Right hindlimb (tissue), 1 donor: Measurements from ENCODE around the gene SHISAL1.

ENCODE experiments used
- DNase-seq: peaks from one replicate; pipeline ENCODE4 v3.0.0-alpha.2; 2018

SHISAL1 gene

DNA sequence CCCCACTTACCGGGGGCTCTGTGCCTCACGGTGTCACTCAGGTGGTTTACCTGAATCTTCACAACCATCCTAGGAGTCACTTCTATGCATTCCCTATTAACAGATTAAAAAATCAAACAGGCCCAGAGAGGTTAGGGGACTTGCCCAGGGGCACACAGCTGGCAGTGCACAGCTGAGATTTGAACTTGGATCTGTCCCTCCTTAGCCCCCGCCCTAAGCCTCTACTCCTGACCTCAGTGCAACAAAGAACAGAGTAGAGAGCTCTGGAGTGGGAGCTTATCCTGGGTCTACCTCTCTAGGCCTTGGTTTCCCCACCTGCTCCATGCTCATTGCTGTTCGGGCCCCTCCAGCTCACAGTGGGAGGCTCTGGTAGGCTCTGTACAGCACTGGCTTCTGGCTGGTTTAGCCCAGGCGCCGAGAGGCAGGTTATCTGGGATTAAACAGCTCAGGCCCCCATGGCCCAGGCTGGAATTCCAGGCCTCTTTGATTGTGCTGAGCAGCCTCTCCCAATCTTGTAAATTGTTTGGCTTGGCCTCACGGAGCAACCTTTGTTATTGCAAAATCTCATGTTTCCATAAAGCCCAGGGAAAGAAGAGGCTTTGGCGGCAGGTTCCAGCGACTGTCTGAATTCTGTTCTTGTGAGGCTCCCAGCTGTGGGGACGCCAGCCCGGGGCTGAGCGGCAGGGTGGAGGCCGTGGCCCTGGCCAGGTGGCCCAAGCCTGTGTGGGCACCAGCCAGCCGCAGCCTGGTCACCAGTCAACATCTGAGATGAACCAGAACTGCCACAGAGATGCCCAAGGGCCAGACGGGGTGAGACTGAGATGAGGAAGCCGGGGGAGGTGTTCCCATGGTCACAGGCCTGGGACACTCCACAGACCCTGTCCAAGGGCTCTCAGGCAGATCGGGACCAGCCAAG, 28.9 kb upstream of the SHISAL1 start:
- DNase-seq = peak; percentile 59

DNA sequence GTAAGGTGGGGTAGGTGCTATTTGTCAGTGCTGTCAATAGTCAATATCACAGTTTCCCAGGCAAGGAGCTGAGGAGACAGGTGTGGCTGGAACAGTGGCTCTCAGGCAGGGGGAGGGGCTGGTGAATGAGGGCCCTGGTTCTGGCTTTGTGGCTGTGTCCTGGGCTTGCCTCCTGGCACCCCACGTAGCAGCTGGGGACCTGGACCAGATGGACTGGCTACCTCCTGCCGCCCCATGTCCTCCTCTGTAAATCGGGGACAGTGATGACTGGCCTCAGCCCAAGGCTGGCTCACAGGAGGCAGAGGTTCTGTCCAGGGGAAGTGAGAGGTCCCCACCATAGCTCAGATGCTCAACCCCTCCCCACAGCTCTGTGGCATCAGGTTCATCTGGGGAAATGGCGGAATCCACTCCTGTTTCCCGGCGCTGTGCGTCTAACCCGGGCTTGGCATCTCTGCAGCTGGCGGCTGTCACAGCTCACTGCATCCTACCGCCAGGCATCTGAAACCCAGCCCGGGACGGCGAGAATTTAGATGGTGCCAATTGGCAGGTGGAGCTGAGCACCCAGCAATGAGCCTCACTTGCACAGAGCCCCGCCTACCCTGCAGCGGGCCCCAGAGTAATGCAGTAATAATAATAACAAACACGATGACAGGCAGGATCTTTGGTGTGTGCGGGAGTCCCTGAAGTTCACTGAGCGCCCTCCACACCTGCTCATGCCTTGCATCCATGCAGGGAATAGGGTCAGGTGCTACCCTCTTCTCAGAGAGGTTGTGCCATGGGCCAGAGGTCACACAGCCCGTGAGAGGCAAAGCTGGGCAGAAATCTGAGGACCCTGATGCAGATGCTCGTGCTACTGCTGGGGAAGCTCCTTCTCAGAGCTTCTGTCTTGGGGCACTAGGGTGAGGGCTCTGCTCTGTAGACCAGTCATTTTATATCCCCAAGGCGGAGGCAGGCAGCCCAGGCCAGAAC, 27.8 kb upstream of the SHISAL1 start:
- DNase-seq = no peak

DNA sequence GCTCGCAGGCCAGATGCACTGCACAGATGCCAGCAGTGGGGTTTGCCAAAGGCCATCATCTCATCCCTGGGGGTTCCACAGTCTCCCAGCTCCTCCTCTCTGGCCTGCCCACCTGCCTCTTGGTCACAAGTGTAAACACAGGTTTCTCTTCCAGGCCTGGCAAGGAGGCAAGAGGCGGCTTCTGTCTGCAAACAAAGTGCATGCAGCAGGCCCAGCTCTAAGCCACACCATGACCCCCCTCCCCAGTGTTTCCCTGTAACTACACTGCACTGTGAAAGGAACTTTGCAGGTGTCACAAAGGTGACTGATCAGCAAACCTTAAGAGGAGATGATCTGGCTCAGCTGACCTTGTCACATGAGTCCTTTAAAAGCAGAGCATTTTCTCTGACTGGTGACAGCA, 26.2 kb upstream of the SHISAL1 start:
- DNase-seq = no peak

DNA sequence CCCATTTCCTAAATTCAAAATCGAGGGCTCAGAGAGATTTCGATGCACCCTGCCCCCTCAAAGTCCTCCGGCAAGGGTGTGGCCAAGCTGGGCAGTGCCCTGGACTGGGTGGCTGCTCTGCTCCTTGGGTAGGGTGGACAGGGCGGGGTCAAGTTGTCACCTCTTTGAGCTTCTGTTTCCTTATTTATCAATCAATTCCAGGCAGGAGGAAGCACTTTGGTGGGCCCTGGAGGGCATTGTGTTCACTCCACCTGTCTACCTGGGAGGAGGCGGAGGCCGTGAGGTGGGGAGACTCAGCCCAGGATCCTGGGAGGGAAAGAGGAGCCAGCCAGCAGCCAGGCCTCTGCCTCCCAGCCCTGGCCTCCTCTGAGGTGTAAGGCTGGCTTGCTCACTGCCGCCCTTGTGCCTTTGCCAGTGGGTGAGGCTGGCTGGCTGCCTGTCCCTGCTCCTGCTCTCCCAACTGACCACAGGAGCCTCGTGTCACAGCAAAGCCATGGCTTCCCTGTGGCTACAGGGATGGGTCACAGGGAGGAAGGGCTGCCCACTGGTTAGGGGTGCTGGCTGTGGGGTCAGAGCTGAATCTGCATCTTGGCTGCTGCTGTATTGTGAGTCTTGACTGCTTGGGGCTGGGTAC, 25.5 kb upstream of the SHISAL1 start:
- peak; percentile 42 for DNase-seq

DNA sequence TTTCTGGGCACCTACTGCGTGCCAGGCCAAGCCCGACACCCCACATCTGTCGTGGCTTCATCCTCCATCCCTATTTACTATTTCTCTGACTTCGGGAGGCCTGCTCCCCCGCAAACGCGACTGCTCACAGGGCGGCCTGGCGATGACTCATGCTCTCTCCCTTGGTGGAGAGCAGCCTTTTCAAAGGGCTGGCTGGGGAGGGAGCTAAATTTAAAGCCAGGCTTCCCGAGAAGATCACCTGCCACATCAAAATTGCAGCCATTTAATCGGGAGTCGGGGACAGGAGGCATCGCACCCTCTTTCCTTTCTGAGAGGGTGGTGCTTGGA, 24.9 kb upstream of the SHISAL1 start:
- no peak for DNase-seq

DNA sequence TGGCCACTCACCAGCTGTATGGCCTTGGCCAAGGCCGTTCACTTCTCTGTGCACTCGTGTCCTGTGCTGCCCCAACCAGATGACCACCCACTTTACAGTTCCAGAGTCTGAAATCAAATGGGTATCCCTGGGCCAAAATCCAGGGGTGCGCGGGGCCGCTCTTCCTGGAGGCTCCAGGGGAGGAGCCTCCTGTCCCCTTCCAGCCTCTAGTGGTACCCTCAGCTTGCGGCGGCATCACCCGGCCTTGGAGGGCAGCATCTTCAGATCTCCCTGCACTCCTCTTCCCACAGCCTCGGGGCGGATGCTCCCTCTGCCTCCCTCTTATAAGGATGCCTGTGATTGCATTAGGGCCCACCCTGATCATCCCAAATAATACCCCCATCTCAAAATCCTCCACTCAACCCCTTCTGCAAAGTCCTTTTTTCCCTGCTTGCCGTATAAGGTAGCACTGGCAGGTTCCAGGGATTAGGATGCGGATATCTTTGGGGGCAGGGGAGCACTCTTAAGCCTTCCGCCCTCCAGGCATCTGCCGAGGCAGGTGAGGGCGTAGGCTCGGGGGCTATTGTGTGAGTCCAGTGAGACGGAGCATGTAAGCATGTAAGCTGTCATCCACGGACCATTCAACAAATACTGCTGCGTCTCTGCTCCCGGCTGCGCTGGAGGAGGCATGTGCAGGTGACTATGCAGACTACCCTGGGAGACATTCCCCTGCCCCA, 24.4 kb upstream of the SHISAL1 start:
- DNase-seq = no peak

DNA sequence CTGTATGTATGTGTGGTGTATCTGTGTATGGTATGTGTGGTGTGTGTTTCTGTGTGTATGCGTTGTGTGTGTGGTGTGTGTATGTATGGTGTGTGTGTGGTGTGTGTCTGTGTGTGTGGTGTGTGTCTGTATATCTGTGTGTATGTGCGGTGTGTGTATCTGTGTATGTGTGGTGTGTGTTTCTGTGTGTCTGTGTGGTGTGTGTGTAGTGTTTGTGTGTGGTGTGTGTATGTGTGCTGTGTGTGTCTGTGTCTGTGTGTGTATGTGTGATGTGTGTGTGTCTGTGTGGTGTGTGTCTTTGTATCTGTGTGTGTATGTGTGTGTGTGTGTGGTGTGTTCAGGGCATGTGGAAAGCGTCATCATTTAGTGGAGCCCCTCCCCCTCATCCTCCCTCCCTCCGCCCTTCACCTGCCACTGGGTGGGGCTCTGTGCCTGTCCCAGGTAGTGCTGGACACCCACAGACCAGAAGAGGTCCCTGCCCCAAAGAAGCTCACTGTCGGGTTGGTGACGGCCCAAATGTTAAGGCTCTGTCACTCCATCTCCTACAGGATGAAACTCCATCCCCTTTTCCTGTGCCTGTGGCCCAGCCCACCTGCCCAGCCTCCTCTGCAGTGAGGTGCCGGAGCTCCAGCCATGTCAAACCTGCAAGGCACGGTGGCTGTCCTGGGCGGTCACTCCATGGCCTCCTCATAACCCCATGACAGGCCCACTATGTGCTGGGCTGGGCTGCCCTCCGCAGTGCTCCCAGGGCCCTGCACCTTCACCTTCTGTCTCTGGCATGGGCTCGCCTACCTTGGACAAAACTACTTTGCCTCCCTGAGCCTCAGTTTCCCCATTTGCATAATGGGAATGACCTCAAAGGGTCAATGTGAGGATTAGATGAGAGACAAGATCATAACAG, 23.4 kb upstream of the SHISAL1 start:
- DNase-seq = no peak

DNA sequence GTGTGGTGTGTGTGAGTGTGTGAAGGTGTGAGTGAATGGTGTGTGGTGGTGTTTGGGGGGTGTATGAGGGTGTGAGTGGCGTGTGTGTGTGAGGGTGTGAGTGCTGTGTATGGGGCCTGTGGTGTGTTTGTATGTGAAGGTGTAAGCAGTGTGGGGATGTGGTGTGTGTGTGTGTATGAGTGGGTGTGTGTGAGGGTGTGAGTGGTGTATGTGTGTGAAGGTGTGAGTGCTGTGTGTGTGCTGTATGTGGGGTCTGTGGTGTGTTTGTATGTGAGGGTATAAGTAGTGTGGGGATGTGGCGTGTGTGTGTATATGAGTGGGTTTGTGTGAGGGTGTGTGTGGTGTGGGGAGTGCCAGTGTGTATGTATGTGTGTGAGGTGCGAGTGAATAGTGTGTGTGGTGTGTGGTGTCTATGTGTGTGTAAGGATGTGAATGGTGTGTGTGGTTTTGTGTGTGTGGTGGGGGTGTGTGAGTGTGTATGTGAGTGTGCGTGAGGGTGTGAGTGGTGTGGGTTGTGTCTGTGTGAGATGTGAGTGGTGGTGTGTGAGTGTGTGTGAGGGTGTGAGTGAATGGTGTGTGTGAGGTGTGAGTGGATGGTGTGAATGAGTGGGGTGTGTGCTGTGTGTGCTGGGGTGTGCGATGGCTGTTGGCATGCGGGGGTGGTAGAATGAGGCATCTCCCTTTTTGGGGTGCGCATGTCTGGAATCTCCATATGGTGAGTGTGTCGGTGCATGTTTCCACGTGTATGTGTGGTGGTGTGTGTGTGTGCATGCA, 22.5 kb upstream of the SHISAL1 start:
- no peak for DNase-seq

DNA sequence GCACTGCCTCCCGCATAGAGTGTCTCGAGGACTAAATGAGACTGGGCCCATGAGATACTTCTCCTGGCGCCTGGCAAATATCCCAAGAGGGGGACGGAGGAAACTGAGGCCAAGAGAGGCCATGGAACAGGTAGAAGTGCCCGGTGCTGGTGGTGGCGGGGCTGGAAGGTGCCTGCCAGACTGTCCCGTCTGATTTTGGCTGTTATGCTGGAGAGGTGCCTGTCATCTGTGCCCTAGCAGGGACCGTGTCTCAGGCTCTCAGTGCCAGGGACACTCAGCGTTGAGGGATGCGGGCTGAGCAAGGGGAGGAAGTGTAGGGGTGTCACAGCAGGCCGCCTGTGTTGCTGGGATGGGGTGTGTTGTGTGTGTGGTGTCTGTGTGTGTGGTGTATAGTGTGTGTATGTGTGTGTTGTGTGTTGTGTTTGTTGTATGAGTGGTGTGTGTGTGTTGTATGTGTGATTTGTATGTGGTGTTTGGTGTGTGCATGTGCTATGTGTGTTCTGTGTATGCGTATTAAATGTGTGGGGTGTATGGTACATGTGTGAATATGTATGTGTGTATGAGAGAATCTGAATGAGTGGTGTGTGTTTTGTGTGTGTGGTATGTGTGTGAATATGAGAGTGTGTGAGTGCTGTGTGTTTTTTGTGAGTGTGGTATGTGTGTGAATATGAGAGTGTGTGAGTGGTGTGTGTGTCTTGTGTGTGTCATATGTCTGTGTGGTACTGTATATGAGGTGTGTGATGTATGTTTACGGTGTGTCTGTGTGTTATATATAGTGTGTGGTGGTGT, 21.3 kb upstream of the SHISAL1 start:
- DNase-seq = no peak

DNA sequence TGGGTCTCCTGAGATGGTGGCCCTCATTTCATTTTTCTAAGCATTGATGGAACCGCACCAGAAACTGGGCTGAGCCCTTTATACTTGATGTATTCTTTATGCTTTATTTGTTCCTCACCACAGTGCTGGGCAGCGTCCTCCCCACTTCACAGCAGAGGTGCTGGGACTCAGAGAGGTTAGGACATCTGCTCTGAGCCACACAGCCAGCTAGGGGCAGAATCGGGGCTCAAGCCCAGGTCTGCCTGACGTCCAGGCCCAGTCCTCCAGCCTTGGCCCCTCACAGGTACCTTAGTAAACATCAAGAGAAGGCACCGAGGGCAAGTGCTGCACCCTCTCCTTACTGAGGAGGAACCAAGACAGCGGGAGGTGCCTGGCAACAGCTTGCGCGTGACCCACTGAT, 20.2 kb upstream of the SHISAL1 start:
- no peak for DNase-seq

DNA sequence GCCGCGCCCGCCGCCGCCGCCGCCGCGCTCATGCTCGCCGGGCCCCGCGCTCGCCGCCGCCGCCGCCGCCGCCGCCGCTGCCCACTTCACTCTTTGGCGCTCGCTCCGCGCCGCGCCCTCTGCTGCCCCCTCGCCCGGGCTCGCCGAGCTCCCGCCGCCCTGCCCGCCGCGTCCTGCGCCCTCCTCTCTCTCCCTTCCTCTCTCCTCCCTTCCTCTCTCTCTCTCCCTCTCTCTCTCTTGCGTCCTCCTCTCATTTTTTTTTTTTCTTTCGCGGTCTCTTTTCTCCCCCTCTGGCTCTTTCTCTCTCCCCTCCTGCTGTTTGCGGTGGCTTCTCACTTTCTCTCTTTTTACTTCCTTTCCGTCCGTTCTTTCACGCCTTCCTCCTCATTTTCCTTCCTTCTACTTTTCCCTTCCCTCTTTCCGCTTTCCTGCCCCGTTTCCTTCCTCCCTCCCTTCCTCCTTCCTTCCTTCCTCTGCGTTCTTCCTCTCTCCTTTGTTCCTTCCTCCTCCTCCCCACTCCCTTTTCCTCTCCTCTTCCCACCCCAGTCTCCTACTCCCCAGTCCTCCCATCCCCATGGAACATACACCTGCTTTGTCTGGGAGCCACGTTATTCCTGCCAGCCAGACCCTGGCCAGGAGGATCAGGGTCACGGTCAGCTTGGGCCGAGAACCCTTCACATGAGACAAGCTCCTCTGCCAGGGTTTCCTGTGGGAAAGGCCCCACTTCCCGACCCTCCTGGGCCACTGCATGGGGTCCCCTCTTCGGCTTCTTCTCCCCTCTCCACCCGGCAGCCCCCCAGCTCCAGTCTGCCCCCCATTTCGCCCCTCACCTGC, 19.3 kb upstream of the SHISAL1 start:
- DNase-seq = no peak

DNA sequence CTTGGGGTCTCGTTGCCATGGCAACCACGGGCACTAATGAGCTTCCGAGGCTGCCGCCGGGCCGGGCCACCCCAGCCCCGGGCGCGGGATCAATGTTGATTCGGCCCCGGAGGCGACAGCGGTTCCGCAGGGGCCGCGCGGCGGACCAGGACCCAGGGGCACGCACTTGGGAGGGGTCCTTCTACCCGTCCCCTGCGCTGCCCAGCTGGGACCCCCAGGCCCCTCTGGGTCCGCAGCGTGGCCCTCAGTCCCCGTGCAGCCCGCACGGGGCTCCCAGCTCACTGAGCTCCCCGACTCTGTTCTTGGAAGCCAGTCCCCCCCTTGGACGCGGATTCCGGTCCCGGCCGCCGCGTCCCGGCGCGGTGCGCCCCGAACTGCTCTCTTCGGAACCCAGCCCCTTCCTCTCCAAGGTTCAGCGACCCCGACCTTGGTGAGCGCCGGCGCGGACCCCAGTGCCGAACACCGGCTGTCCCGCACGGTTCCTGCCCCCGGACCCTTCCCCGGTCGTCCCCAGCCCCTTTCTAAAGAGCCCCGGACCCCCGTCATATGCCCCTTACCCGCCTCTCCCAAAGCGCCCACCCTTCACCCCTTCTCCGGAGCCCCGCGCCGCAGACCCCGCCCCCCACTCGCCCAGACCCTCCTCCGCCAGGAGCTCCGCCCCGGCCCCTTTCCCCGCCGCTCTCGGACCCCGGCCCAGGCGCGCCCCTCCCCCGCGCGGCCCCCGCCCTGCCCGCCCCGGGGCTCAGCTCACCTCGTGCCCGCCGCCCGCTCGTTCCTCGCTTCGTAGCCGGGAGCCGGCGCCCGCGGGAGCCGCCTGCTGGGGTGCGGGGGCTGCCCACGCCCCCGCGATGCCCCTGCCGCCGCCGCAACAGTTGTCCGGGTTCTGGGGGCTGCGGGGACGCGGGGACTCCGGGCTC, 18.3 kb upstream of the SHISAL1 start:
- no peak for DNase-seq

DNA sequence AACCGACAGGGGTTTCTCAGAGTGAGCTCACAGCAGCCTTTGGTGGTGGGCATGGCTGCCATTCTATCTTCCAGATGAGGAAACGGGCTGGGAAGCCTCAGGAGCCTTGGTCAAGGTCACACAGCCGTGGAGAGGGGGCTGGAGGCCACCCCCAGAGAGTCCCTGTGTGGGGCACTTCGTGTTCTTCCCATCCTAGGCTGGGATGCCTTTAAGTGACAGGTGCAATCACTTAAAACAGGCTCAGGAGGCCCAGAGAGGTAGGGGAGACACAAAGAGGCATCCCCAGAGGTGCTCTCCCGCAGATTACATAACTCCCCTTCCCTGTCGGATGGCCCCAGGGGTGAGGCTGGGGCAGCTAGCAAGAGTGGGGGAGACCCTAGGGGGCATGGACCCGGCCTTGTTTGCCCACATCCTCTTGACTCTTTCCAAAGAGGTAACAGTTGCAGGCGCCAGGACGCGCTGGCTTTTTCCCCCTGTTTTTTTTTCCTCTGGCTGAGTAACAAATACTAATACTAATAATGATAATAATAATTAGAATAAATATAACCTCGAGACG, 17.5 kb upstream of the SHISAL1 start:
- DNase-seq = no peak

DNA sequence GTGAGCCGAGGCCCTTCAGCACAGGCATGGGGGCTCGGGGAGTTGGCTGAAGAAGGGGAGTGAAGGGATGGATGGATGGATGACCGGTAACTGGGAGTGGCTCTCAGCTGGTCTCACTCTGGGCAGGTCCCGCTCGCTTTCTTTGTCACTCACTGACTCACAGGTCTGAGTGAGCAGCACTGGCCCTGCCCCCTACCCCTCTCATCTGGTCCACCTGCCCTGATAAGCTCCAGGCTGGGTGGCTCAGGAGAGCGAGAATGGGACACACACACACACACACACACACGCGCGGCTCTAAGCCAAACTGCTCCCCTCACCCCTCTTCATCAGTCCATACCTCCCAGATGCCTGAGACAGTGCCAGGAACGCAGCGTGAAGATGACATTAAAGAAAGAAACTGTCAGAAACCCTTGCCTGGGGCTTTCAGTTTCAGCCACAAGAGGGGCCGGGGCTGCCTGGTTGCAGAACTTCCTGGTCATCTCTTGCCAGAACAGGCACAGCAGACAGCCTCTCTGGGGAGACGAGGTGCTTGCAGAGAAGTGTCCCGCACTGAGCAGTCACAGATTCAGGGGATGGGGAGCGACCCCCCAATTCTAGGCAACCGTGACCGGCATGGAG, 16.5 kb upstream of the SHISAL1 start:
- DNase-seq = no peak

DNA sequence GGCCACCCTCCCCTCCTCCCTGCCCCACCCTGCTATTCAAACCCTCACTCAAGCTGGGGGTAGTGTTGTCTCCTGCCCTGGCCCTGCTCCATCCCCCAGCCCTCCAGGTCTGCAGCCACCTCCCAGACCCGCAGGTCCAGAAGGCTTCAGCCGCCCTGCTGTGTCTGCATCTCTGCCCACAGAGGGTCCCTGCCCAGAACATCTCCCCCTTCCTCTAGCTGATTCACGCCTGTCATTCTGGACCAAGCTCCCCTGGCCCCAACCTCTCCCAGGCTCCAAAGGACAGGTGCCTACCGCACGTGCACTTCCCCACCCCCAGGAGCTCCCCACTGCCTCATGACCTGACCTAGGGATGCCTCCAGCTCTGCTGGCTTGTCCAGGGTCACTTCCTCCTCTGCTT, 16.0 kb upstream of the SHISAL1 start:
- no peak for DNase-seq

DNA sequence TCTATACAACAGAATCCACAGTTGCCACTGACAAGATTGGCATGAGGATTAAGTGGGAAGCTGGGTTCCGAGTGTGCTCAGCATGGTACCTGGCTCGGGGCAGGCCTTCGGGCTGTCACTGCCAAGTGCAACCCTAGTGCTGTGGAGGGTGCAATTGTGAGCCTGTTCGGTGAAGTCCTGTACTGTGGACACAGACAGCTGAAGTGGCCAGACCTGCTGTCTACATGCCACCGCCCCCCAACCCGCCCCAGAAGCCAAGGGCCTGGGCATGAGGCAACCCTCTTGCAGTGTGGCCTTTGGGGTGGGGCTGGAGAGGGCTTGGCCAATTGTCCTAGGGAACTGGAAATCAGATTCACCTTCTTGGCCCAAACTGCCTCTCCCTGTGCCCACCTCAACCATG, 15.6 kb upstream of the SHISAL1 start:
- no peak for DNase-seq

DNA sequence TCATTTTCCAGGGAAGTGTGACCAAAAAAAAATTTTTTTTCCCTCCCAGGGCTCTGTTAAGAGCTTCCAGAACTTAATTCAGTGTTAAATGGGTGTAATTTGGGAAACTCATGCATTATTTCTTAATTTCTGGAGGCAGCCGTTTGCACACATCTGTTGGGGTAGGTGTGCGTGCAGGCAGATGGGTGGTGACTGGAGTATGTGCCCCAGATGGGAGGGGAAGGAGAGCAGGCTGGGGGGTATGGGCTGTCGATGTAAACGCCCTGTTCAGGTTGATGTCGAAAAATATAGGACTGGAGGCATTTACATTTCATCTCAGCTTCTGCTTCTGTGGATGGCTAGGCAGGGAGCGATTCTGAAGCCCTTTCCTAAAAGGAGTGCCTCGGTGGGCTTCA, 13.7 kb upstream of the SHISAL1 start:
- no peak for DNase-seq
